WTC11 (cell line): ENCODE results near the gene WDR76. TPM values are rescaled to one million over a fixed set of nuclear protein-coding genes. Genes with fewer than 3 reads are reported as not detected.

ENCODE experiments used
- ATAC-seq: fragments of 200-7000 bp; cut with Tn5 transposase; 2 replicates; pipeline ENCODE4 v1.10.0; 2021; ENCODE audit warnings: mild to moderate bottlenecking, moderate library complexity
- CTCF ChIA-PET: fragments of 300-600 bp; sonication (Branson Sonifier 250); formaldehyde crosslinking; loops from one replicate; lab custom pipeline; 2021; ENCODE audit warnings: antibody characterized with exemption; lab: Charles Lee
- POLR2A ChIA-PET: fragments of 350-600 bp; sonication (Branson Sonifier 250); formaldehyde crosslinking; loops from one replicate; lab custom pipeline; 2021; ENCODE audit warnings: antibody characterized with exemption; lab: Charles Lee
- DNase-seq: peaks from one replicate; pipeline ENCODE4 v3.0.0; 2021; ENCODE audit warnings: low spot score
- H3K27ac Mint-ChIP-seq: 2 replicates; pipeline ENCODE4 v1.8.0; 2021; ENCODE audit warnings: mixed read lengths
- H3K27me3 Mint-ChIP-seq: 2 replicates; pipeline ENCODE4 v1.8.0; 2021; ENCODE audit warnings: low read depth, mild to moderate bottlenecking, moderate library complexity, mixed read lengths
- H3K36me3 Mint-ChIP-seq: 2 replicates; pipeline ENCODE4 v1.8.0; 2021; ENCODE audit warnings: mixed read lengths
- H3K4me1 Mint-ChIP-seq: 2 replicates; pipeline ENCODE4 v1.8.0; 2022; ENCODE audit warnings: mixed read lengths
- H3K4me3 Mint-ChIP-seq: 2 replicates; pipeline ENCODE4 v1.8.0; 2021; ENCODE audit warnings: mild to moderate bottlenecking, moderate library complexity, mixed read lengths
- H3K9me3 Mint-ChIP-seq: 2 replicates; pipeline ENCODE4 v1.8.0; 2021; ENCODE audit warnings: mixed read lengths
- E2F4 ChIP-seq: sonication (generic); formaldehyde crosslinking; IDR thresholded peaks from 2 replicates; pipeline ENCODE4 v1.8.1; 2022; ENCODE audit warnings: low read depth, mild to moderate bottlenecking, moderate library complexity, missing genetic modification reagents, borderline replicate concordance
- GABPB1 ChIP-seq: sonication (generic); formaldehyde crosslinking; IDR thresholded peaks from 2 replicates; pipeline ENCODE4 v1.8.1; 2023; ENCODE audit warnings: mild to moderate bottlenecking, missing genetic modification reagents
- JAZF1 ChIP-seq: fragments of 250-450 bp; sonication (Bioruptor Pico); IDR thresholded peaks from 2 replicates; pipeline ENCODE4 v1.9.0; 2021; ENCODE audit warnings: moderate library complexity, mild to moderate bottlenecking, inconsistent platforms
- KAT7 ChIP-seq: sonication (generic); formaldehyde crosslinking; IDR thresholded peaks from 2 replicates; pipeline ENCODE4 v1.8.1; 2023; ENCODE audit warnings: missing genetic modification reagents, mild to moderate bottlenecking, borderline replicate concordance
- NFYB ChIP-seq: sonication (generic); formaldehyde crosslinking; conservative IDR thresholded peaks from 2 replicates; pipeline ENCODE4 v1.8.0; 2022; ENCODE audit warnings: low read depth, missing genetic modification reagents
- NR2C2 ChIP-seq: sonication (generic); formaldehyde crosslinking; IDR thresholded peaks from 2 replicates; pipeline ENCODE4 v1.8.0; 2022; ENCODE audit warnings: mild to moderate bottlenecking, missing genetic modification reagents
- OVOL2 ChIP-seq: fragments of 250-450 bp; sonication (Bioruptor Pico); IDR thresholded peaks from 2 replicates; pipeline ENCODE4 v1.9.0; 2021; ENCODE audit warnings: mild to moderate bottlenecking, borderline replicate concordance
- PRDM15 ChIP-seq: sonication (generic); formaldehyde crosslinking; IDR thresholded peaks from 2 replicates; pipeline ENCODE4 v1.8.0; 2022; ENCODE audit warnings: missing genetic modification reagents
- RORB ChIP-seq: fragments of 250-450 bp; sonication (Bioruptor Pico); IDR thresholded peaks from 2 replicates; pipeline ENCODE4 v1.9.0; 2021; ENCODE audit warnings: mild to moderate bottlenecking
- ZBTB43 ChIP-seq: sonication (generic); formaldehyde crosslinking; IDR thresholded peaks from 2 replicates; pipeline ENCODE4 v1.8.1; 2023; ENCODE audit warnings: mild to moderate bottlenecking, missing genetic modification reagents
- ZMAT4 ChIP-seq: fragments of 250-450 bp; sonication (Bioruptor Pico); IDR thresholded peaks from 2 replicates; pipeline ENCODE4 v1.9.0; 2021; ENCODE audit warnings: mild to moderate bottlenecking
- ZNF121 ChIP-seq: sonication (generic); formaldehyde crosslinking; IDR thresholded peaks from 2 replicates; pipeline ENCODE4 v1.8.0; 2023; ENCODE audit warnings: missing genetic modification reagents
- ZNF138 ChIP-seq: sonication (generic); formaldehyde crosslinking; conservative IDR thresholded peaks from 2 replicates; pipeline ENCODE4 v1.8.1; 2022; ENCODE audit warnings: mild to moderate bottlenecking, moderate library complexity, missing genetic modification reagents
- total RNA-seq: library from RNA; stranded (reverse); gene quantifications from 3 replicates; pipeline ENCODE4 v1.2.3, GENCODE V29; 2021
- TF ChIP-seq, protein P1 (sequence below): sonication (generic); formaldehyde crosslinking; IDR thresholded peaks from 2 replicates; pipeline ENCODE4 v1.8.0; 2023; ENCODE audit warnings: missing genetic modification reagents, mild to moderate bottlenecking, borderline replicate concordance
- TF ChIP-seq, protein P2 (sequence below): sonication (generic); formaldehyde crosslinking; IDR thresholded peaks from 2 replicates; pipeline ENCODE4 v1.8.1; 2022; ENCODE audit warnings: mild to moderate bottlenecking, moderate library complexity, missing genetic modification reagents
- TF ChIP-seq, protein P3 (sequence below): sonication (generic); formaldehyde crosslinking; IDR thresholded peaks from 2 replicates; pipeline ENCODE4 v1.8.0; 2023; ENCODE audit warnings: mild to moderate bottlenecking, missing genetic modification reagents
- TF ChIP-seq, protein P4 (sequence below): fragments of 250-450 bp; sonication (Bioruptor Pico); IDR thresholded peaks from 2 replicates; pipeline ENCODE4 v1.9.0; 2021; ENCODE audit warnings: moderate library complexity, mild to moderate bottlenecking, inconsistent platforms, borderline replicate concordance
- TF ChIP-seq, protein P5 (sequence below): sonication (generic); formaldehyde crosslinking; IDR thresholded peaks from 2 replicates; pipeline ENCODE4 v1.8.0; 2022; ENCODE audit warnings: mild to moderate bottlenecking, missing genetic modification reagents

Gene WDR76
- total RNA-seq, 1 experiment from 2014 or later = 16.2 TPM

GRCh38 chr15:43799945-43800285 lies 26.9 kb upstream of the WDR76 start, which contains the start of gene SERINC4 (continued):
- TF ChIP-seq, protein P1, sequence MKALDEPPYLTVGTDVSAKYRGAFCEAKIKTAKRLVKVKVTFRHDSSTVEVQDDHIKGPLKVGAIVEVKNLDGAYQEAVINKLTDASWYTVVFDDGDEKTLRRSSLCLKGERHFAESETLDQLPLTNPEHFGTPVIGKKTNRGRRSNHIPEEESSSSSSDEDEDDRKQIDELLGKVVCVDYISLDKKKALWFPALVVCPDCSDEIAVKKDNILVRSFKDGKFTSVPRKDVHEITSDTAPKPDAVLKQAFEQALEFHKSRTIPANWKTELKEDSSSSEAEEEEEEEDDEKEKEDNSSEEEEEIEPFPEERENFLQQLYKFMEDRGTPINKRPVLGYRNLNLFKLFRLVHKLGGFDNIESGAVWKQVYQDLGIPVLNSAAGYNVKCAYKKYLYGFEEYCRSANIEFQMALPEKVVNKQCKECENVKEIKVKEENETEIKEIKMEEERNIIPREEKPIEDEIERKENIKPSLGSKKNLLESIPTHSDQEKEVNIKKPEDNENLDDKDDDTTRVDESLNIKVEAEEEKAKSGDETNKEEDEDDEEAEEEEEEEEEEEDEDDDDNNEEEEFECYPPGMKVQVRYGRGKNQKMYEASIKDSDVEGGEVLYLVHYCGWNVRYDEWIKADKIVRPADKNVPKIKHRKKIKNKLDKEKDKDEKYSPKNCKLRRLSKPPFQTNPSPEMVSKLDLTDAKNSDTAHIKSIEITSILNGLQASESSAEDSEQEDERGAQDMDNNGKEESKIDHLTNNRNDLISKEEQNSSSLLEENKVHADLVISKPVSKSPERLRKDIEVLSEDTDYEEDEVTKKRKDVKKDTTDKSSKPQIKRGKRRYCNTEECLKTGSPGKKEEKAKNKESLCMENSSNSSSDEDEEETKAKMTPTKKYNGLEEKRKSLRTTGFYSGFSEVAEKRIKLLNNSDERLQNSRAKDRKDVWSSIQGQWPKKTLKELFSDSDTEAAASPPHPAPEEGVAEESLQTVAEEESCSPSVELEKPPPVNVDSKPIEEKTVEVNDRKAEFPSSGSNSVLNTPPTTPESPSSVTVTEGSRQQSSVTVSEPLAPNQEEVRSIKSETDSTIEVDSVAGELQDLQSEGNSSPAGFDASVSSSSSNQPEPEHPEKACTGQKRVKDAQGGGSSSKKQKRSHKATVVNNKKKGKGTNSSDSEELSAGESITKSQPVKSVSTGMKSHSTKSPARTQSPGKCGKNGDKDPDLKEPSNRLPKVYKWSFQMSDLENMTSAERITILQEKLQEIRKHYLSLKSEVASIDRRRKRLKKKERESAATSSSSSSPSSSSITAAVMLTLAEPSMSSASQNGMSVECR = no peak
- TF ChIP-seq JAZF1 (CRISPR knock-in tag) (no peak), GABPB1 (CRISPR knock-in tag) (no peak), ZNF121 (CRISPR knock-in tag) (no peak), ZNF138 (CRISPR knock-in tag) (no peak), OVOL2 (CRISPR knock-in tag) (no peak), NFYB (CRISPR knock-in tag) (no peak), KAT7 (CRISPR knock-in tag) (no peak)
- TF ChIP-seq, protein P2, sequence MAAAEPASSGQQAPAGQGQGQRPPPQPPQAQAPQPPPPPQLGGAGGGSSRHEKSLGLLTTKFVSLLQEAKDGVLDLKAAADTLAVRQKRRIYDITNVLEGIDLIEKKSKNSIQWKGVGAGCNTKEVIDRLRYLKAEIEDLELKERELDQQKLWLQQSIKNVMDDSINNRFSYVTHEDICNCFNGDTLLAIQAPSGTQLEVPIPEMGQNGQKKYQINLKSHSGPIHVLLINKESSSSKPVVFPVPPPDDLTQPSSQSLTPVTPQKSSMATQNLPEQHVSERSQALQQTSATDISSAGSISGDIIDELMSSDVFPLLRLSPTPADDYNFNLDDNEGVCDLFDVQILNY (CRISPR knock-in tag) = no peak
- TF ChIP-seq, protein P3, sequence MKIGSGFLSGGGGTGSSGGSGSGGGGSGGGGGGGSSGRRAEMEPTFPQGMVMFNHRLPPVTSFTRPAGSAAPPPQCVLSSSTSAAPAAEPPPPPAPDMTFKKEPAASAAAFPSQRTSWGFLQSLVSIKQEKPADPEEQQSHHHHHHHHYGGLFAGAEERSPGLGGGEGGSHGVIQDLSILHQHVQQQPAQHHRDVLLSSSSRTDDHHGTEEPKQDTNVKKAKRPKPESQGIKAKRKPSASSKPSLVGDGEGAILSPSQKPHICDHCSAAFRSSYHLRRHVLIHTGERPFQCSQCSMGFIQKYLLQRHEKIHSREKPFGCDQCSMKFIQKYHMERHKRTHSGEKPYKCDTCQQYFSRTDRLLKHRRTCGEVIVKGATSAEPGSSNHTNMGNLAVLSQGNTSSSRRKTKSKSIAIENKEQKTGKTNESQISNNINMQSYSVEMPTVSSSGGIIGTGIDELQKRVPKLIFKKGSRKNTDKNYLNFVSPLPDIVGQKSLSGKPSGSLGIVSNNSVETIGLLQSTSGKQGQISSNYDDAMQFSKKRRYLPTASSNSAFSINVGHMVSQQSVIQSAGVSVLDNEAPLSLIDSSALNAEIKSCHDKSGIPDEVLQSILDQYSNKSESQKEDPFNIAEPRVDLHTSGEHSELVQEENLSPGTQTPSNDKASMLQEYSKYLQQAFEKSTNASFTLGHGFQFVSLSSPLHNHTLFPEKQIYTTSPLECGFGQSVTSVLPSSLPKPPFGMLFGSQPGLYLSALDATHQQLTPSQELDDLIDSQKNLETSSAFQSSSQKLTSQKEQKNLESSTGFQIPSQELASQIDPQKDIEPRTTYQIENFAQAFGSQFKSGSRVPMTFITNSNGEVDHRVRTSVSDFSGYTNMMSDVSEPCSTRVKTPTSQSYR = no peak
- TF ChIP-seq, protein P4, sequence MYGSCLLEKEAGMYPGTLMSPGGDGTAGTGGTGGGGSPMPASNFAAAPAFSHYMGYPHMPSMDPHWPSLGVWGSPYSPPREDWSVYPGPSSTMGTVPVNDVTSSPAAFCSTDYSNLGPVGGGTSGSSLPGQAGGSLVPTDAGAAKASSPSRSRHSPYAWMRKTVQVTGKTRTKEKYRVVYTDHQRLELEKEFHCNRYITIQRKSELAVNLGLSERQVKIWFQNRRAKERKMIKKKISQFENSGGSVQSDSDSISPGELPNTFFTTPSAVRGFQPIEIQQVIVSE (CRISPR knock-in tag) = no peak
- TF ChIP-seq, protein P5, sequence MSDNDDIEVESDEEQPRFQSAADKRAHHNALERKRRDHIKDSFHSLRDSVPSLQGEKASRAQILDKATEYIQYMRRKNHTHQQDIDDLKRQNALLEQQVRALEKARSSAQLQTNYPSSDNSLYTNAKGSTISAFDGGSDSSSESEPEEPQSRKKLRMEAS (CRISPR knock-in tag) = no peak

DNA sequence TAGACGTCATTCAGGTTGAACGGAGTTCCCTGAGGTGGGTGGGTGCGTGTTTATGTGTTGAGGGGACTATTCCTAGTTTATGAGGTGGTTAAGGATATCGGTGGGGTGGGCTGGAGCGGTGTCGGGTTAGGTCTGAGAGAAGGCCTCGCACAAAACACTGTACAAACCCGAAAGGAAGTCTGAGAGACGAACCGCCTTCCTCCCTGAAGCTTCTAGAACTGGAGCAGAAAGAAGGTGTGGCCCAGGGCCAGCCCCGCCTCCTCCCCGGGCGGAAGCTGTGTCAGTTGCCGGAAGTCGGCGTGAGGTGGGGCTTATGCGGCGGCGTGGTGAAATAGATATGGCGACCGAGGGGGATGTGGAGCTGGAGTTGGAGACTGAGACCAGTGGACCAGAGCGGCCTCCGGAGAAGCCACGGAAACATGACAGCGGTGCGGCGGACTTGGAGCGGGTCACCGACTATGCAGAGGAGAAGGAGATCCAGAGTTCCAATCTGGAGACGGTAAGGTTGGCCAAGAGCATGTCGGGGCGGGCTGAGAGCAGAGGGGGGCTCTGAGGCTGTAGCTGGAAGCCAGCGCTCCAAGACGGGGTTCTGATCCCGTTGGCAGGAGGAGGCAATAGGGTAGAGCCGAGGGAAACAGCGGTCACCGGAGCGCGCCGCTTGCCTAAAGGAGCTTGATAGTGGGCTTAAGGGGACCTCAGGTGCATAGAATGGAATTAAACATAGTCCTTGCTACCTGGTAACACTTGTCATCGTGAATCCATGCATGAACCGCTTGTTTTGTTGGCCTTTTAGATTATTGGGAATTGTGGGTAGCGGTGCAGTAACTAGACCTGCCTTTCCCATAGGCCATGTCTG lies 26.3 kb upstream of the WDR76 start, which contains the start of gene HYPK:
Gene HYPK (plus strand): TSS at position 314 of the 856 bp plus-strand sequence. CDS start 24 bp downstream, at position 338.
- DNase-seq = peak; percentile 89
- Mint-ChIP-seq H3K4me3 (peak within 1 kb of the TSS; percentile 99), H3K27ac (peak within 1 kb of the TSS; percentile 99), H3K9me3 (no peaks in the 10 kb centered on the region), H3K4me1 (peaks cover 38% of the 10 kb centered on the region), H3K36me3 (peaks cover 57% of the 10 kb centered on the region), H3K27me3 (no peaks in the 10 kb centered on the region)
- CTCF ChIA-PET = interaction anchor here (0.7 to 1.9 kb wide), 5 partner anchors 24 to 430 kb away, joined by 3 to 15 read pairs (median 4); partner anchors contain the start of genes ELL3, MFAP1, TUBGCP4 and ZSCAN29
- ATAC-seq = peak; percentile 86
- POLR2A ChIA-PET = interaction anchor here (0.5 to 1.6 kb wide), 8 partner anchors 8 to 128 kb away, joined by 3 to 12 read pairs (median 3); partner anchors contain the start of genes ELL3, MFAP1 and SERF2
- TF ChIP-seq PRDM15 (CRISPR knock-in tag) (no peak), ZBTB43 (no peak), RORB (no peak), ZNF121 (CRISPR knock-in tag) (no peak), ZNF138 (CRISPR knock-in tag) (no peak), NR2C2 (CRISPR knock-in tag) (no peak), ZMAT4 (0 out of 2 replicates have a peak, but pooled peaks have one; percentile 43), E2F4 (CRISPR knock-in tag) (no peak)
